ENCODE measurements around the gene VPS72. TPM values are rescaled to one million over a fixed set of nuclear protein-coding genes. Genes with fewer than 3 reads are reported as not detected.

The VPS72 gene
- total and polyA plus RNA-seq, 10 of the 15 experiments (the other 5 are each of a cell fraction or from before 2014, with no cell fraction given) = 6.7 to 77.8 (median 58.1) TPM

DNA sequence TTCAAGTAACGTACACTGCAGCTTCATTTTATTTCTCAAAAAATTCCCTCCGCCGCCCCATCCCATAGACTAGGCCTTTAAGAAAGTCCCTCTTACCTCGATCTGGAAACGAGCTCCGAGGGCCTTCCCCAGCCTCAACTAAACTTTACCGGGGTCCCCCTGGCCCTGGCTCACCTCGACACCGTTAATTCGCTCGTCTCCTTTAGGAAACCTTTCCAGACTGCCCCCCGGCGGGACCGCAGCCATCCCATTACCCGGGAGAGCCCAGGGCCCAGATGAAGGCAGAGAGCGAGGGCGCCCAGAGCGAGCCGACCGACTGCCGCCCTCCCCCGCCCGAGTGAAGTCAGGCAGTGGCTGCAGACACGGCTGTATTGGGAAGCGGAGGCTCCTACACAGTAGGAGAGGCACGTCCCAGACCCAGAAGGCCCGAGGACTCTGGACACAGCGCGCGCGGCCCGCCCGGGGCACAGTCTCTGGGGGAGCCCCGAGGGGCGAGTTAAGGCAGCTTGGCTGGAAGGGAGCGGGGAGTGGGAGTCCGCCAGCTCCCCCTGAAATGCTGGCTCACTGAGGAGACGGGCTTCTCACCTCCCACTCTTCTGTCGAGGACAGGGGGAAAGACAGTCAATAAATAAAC, 58.2 kb downstream of the VPS72 start:
- H2AFZ ChIP-seq (ENCODE audit: control insufficient read depth, low read depth, low read length) = peak overlapping the region; percentile 65
- ATAC-seq = no peak
- RAD21 ChIA-PET (ENCODE audit: unreplicated experiment) = interaction anchor here (1.1 kb wide), 1 partner anchor 32 kb away, joined by 3 read pairs; no protein-coding TSS in a partner anchor

More for the DNA sequence above, 58.2 kb downstream of the VPS72 start:
- FAIRE-seq = no peak
- in situ Hi-C loops (cut with MboI) = no loop called here
- H4K20me1 ChIP-seq (ENCODE audit: control insufficient read depth, insufficient read depth) = no peaks in the 10 kb centered on the region
- ChIA-PET CTCF (interaction anchor here (0.9 to 3.3 kb wide), 2 partner anchors 25 to 32 kb away, joined by 3 to 8 read pairs; partner anchors contain the start of gene TNFAIP8L2), SMC1A (ENCODE audit: uncharacterized antibody, unreplicated experiment) (interaction anchor here (1.3 kb wide), 1 partner anchor 58 kb away, joined by 3 read pairs; the partner anchor contains the start of gene VPS72), POLR2A (no interaction called here)
- no peaks in the 10 kb centered on the region for H3K79me2 ChIP-seq (ENCODE audit: control insufficient read depth, insufficient read depth, low read length)
- H3K27ac ChIP-seq (ENCODE audit: control insufficient read depth, insufficient read depth) = 0 out of 2 replicates have a peak overlapping the region, but pooled peaks have one; percentile 15
- peak overlapping the region; percentile 14 for H3K4me2 ChIP-seq (ENCODE audit: control insufficient read depth, insufficient read depth)
- 0 out of 2 replicates have a peak overlapping the region, but pooled peaks have one; percentile 7 for H3K4me3 ChIP-seq
- BruUV-seq (replicated peaks) = no TSS peak
- H3K9ac ChIP-seq (ENCODE audit: control insufficient read depth, insufficient read depth, low read length) = peak overlapping the region; percentile 26; the same call in 1 of the 2 replicates
- peaks cover 8% of the 10 kb centered on the region; the same call in 1 of the 2 replicates for H3K4me1 ChIP-seq (ENCODE audit: control insufficient read depth, insufficient read depth, low read length)
- no peaks in the 10 kb centered on the region for H3K9me3 ChIP-seq (replicated peaks; ENCODE audit: control insufficient read depth, insufficient read depth, low read length)
- 84% methylated on average over 37 of the region's 39 CpGs for WGBS (ENCODE audit: insufficient coverage, insufficient replicate concordance, low lambda C conversion rate, missing lambda C conversion rate)
- intact Hi-C loops (cut with micrococcal nuclease; ENCODE audit: unreplicated experiment) = no loop called here
- no peaks in the 10 kb centered on the region for H3K27me3 ChIP-seq (replicated peaks in 1 of 2; ENCODE audit: control insufficient read depth in 2 of 2, insufficient read depth in 2 of 2, low read length in 1 of 2)
- TF ChIP-seq NRF1 (conservative IDR thresholded peaks at IDR 0.05; ENCODE audit: low read depth, low read length) (no peak), EP300 (IDR thresholded peaks at IDR 0.05; ENCODE audit: borderline replicate concordance in 1 of 2, control insufficient read depth in 1 of 2, low read depth in 2 of 2, low read length in 2 of 2) (no peak), ZNF207 (IDR thresholded peaks at IDR 0.05; ENCODE audit: borderline replicate concordance) (no peak), JUND (IDR thresholded peaks at IDR 0.05; ENCODE audit: low read depth, low read length) (no peak), BRCA1 (IDR thresholded peaks at IDR 0.05; ENCODE audit: low read depth, low read length) (no peak), SMAD1 (IDR thresholded peaks at IDR 0.05; ENCODE audit: low read depth, partially characterized antibody) (no peak), SMAD5 (IDR thresholded peaks at IDR 0.05; ENCODE audit: low read depth) (no peak), CHD2 (IDR thresholded peaks at IDR 0.05; ENCODE audit: borderline replicate concordance, low read depth, low read length) (no peak), CHD1 (IDR thresholded peaks at IDR 0.05; ENCODE audit: low read depth, low read length) (no peak), PAX5 (IDR thresholded peaks at IDR 0.05; ENCODE audit: borderline replicate concordance, low read depth, low read length) (no peak), TARDBP (IDR thresholded peaks at IDR 0.05; ENCODE audit: borderline replicate concordance) (no peak), LARP7 (IDR thresholded peaks at IDR 0.05) (no peak)
- TF ChIP-seq, protein P1, sequence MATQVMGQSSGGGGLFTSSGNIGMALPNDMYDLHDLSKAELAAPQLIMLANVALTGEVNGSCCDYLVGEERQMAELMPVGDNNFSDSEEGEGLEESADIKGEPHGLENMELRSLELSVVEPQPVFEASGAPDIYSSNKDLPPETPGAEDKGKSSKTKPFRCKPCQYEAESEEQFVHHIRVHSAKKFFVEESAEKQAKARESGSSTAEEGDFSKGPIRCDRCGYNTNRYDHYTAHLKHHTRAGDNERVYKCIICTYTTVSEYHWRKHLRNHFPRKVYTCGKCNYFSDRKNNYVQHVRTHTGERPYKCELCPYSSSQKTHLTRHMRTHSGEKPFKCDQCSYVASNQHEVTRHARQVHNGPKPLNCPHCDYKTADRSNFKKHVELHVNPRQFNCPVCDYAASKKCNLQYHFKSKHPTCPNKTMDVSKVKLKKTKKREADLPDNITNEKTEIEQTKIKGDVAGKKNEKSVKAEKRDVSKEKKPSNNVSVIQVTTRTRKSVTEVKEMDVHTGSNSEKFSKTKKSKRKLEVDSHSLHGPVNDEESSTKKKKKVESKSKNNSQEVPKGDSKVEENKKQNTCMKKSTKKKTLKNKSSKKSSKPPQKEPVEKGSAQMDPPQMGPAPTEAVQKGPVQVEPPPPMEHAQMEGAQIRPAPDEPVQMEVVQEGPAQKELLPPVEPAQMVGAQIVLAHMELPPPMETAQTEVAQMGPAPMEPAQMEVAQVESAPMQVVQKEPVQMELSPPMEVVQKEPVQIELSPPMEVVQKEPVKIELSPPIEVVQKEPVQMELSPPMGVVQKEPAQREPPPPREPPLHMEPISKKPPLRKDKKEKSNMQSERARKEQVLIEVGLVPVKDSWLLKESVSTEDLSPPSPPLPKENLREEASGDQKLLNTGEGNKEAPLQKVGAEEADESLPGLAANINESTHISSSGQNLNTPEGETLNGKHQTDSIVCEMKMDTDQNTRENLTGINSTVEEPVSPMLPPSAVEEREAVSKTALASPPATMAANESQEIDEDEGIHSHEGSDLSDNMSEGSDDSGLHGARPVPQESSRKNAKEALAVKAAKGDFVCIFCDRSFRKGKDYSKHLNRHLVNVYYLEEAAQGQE (IDR thresholded peaks at IDR 0.05; ENCODE audit: low read depth, low read length) = no peak
- TF ChIP-seq, protein P2, sequence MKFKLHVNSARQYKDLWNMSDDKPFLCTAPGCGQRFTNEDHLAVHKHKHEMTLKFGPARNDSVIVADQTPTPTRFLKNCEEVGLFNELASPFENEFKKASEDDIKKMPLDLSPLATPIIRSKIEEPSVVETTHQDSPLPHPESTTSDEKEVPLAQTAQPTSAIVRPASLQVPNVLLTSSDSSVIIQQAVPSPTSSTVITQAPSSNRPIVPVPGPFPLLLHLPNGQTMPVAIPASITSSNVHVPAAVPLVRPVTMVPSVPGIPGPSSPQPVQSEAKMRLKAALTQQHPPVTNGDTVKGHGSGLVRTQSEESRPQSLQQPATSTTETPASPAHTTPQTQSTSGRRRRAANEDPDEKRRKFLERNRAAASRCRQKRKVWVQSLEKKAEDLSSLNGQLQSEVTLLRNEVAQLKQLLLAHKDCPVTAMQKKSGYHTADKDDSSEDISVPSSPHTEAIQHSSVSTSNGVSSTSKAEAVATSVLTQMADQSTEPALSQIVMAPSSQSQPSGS (IDR thresholded peaks at IDR 0.05; ENCODE audit: low read length) = no peak
- no peak for DNase-seq (ENCODE audit: low read depth, low spot score)
- H3K36me3 ChIP-seq (ENCODE audit: control insufficient read depth in 2 of 2, insufficient read depth in 2 of 2, low read length in 1 of 2) = no peaks in the 10 kb centered on the region
